ENCODE results near the gene KATNAL2.
A peak's percentile ranks its signal among the peaks of the same experiment; 100 is the strongest.

The KATNAL2 gene

GRCh38 chr18:46939337-46939963 is 22.0 kb downstream of the KATNAL2 start:
- H3K27ac ChIP-seq = peak overlapping the region in 1 of 2 donors; percentile 27

GRCh38 chr18:46939998-46940571 is 22.7 kb downstream of the KATNAL2 start:
- H3K4me3 ChIP-seq = no peak overlapping the region
- no peak for DNase-seq (ENCODE audit: low spot score)
- TF ChIP-seq CTCF (IDR thresholded peaks at IDR 0.05) = no peak
- peak overlapping the region in 1 of 2 donors; percentile 27 for H3K27ac ChIP-seq

More at GRCh38 chr18:46939337-46939963, 22.0 kb downstream of the KATNAL2 start:
- no peak overlapping the region for H3K4me3 ChIP-seq
- no peak for TF ChIP-seq CTCF (IDR thresholded peaks at IDR 0.05)
- DNase-seq (ENCODE audit: low spot score) = no peak

- TF ChIP-seq CTCF (IDR thresholded peaks at IDR 0.05) = no peak
Observed at GRCh38 chr18:46942646-46943045, 25.2 kb downstream of the KATNAL2 start.

GRCh38 chr18:46946656-46947282 is 29.4 kb downstream of the KATNAL2 start:
- DNase-seq (ENCODE audit: low spot score) = peak; percentile 82
- TF ChIP-seq CTCF (IDR thresholded peaks at IDR 0.05) = no peak

More at GRCh38 chr18:46942646-46943045, 25.2 kb downstream of the KATNAL2 start:
- no peak for DNase-seq (ENCODE audit: low spot score)
- H3K27ac ChIP-seq = no peak overlapping the region
- no peak overlapping the region for H3K4me3 ChIP-seq

GRCh38 chr18:46950064-46950656 is 32.8 kb downstream of the KATNAL2 start:
- no peak overlapping the region for H3K4me3 ChIP-seq
- TF ChIP-seq CTCF (IDR thresholded peaks at IDR 0.05) = no peak
- DNase-seq (ENCODE audit: low spot score) = no peak

More at GRCh38 chr18:46946656-46947282, 29.4 kb downstream of the KATNAL2 start:
- H3K4me3 ChIP-seq = peak overlapping the region; percentile 78
- H3K27ac ChIP-seq = no peak overlapping the region

GRCh38 chr18:46953195-46953594 is 35.8 kb downstream of the KATNAL2 start:
- no peak for TF ChIP-seq CTCF (IDR thresholded peaks at IDR 0.05)
- Histone ChIP-seq H3K27ac (no peak overlapping the region), H3K4me3 (no peak overlapping the region)
- DNase-seq (ENCODE audit: low spot score) = no peak

More at GRCh38 chr18:46950064-46950656, 32.8 kb downstream of the KATNAL2 start:
- no peak overlapping the region for H3K27ac ChIP-seq

Measured in coronary artery (tissue), 2 donors.